SU-DHL-6 (cell line): ENCODE data around the gene OSCP1.

Experiments used
- H2AFZ ChIP-seq: fragments of 200-600 bp; sonication (generic); 2 replicates; pipeline ENCODE4 v1.6.1; 2014; ENCODE audit warnings: low read depth, mild to moderate bottlenecking, moderate library complexity, mixed read lengths, antibody characterized with exemption, low read length; ENCODE audit not compliant: severe bottlenecking
- H3F3A ChIP-seq: fragments of 200-600 bp; shearing (Covaris generic); 2 replicates; pipeline ENCODE4 v1.6.0; 2016; ENCODE audit warnings: antibody characterized with exemption, mild to moderate bottlenecking; ENCODE audit not compliant: insufficient read depth
- H3K27ac ChIP-seq: fragments of 200-600 bp; sonication (generic); 2 replicates; pipeline ENCODE4 v1.5.1; 2016; ENCODE audit warnings: low read depth, mild to moderate bottlenecking, low read length, moderate library complexity, mixed read lengths
- H3K27me3 ChIP-seq: fragments of 200-600 bp; sonication (generic), shearing (Covaris generic); 2 replicates; pipeline ENCODE4 v1.6.0; 2014; ENCODE audit warnings: mild to moderate bottlenecking, low read length
- H3K36me3 ChIP-seq: fragments of 200-600 bp; sonication (generic); 2 replicates; pipeline ENCODE4 v1.6.1; 2014; ENCODE audit warnings: mild to moderate bottlenecking, low read length, mixed read lengths
- H3K4me2 ChIP-seq: fragments of 300-600, 200-600 bp; shearing (Covaris generic), sonication (generic); 2 replicates; pipeline ENCODE4 v1.6.0; 2014; ENCODE audit warnings: low read length, low read depth, mild to moderate bottlenecking; ENCODE audit not compliant: poor library complexity, severe bottlenecking
- H3K4me3 ChIP-seq: fragments of 200-600 bp; sonication (generic); 2 replicates; pipeline ENCODE4 v1.5.1; 2014; ENCODE audit warnings: antibody characterized with exemption, low read length, mild to moderate bottlenecking, mixed read lengths; ENCODE audit not compliant: insufficient read depth, poor library complexity, severe bottlenecking
- H3K79me2 ChIP-seq: fragments of 200-600 bp; sonication (generic); 2 replicates; pipeline ENCODE4 v1.6.1; 2014; ENCODE audit warnings: mild to moderate bottlenecking, low read length, moderate library complexity; ENCODE audit not compliant: insufficient read depth
- H3K9ac ChIP-seq: fragments of 200-600 bp; sonication (generic); 2 replicates; pipeline ENCODE4 v1.7.0; 2014; ENCODE audit warnings: mild to moderate bottlenecking, low read length
- H3K9me2 ChIP-seq: fragments of 200-600 bp; sonication (generic); replicated peaks from 2 replicates; pipeline ENCODE4 v1.6.1; 2014; ENCODE audit warnings: low read length; ENCODE audit not compliant: insufficient read depth
- H3K9me3 ChIP-seq: fragments of 200-600 bp; sonication (generic); 2 replicates; pipeline ENCODE4 v1.6.1; 2014; ENCODE audit warnings: low read length, mixed read lengths; ENCODE audit not compliant: insufficient read depth
- H4K20me1 ChIP-seq: fragments of 200-600 bp; sonication (generic); 2 replicates; pipeline ENCODE4 v1.6.1; 2014; ENCODE audit warnings: low read depth, mild to moderate bottlenecking, antibody characterized with exemption, low read length, moderate library complexity, mixed read lengths
- EZH2phosphoT487 ChIP-seq: fragments of 200-600 bp; sonication (generic), shearing (Covaris generic); conservative IDR thresholded peaks from 2 replicates; pipeline ENCODE4 v1.6.1; 2018; ENCODE audit warnings: mild to moderate bottlenecking, antibody characterized with exemption, low read length, moderate library complexity, mixed read lengths
- TF ChIP-seq, protein P1 (sequence below): fragments of 200-600 bp; sonication (generic); IDR thresholded peaks from one replicate; pipeline ENCODE4 v1.5.1; 2017; ENCODE audit warnings: antibody characterized with exemption, mild to moderate bottlenecking, low read length, moderate library complexity; ENCODE audit not compliant: insufficient read depth, poor library complexity, severe bottlenecking

The OSCP1 gene

GRCh38 chr1:36446746-36447145 is 3.5 kb downstream of the OSCP1 start:
- Histone ChIP-seq H4K20me1 (no peaks in the 10 kb centered on the region), H3K27ac (no peak overlapping the region), H2AFZ (no peak overlapping the region), H3K36me3 (no peaks in the 10 kb centered on the region), H3F3A (peaks cover 3% of the 10 kb centered on the region; the same call in 1 of the 2 replicates), H3K79me2 (no peaks in the 10 kb centered on the region), H3K4me2 (no peak overlapping the region), H3K9ac (no peak overlapping the region), H3K9me3 (no peaks in the 10 kb centered on the region), H3K4me3 (no peak overlapping the region), H3K9me2 (no peaks in the 10 kb centered on the region), H3K27me3 (no peaks in the 10 kb centered on the region; the same call in 1 of the 2 replicates)
- TF ChIP-seq, protein P1, sequence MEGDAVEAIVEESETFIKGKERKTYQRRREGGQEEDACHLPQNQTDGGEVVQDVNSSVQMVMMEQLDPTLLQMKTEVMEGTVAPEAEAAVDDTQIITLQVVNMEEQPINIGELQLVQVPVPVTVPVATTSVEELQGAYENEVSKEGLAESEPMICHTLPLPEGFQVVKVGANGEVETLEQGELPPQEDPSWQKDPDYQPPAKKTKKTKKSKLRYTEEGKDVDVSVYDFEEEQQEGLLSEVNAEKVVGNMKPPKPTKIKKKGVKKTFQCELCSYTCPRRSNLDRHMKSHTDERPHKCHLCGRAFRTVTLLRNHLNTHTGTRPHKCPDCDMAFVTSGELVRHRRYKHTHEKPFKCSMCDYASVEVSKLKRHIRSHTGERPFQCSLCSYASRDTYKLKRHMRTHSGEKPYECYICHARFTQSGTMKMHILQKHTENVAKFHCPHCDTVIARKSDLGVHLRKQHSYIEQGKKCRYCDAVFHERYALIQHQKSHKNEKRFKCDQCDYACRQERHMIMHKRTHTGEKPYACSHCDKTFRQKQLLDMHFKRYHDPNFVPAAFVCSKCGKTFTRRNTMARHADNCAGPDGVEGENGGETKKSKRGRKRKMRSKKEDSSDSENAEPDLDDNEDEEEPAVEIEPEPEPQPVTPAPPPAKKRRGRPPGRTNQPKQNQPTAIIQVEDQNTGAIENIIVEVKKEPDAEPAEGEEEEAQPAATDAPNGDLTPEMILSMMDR: no peak
- no peak for TF ChIP-seq EZH2phosphoT487

DNA sequence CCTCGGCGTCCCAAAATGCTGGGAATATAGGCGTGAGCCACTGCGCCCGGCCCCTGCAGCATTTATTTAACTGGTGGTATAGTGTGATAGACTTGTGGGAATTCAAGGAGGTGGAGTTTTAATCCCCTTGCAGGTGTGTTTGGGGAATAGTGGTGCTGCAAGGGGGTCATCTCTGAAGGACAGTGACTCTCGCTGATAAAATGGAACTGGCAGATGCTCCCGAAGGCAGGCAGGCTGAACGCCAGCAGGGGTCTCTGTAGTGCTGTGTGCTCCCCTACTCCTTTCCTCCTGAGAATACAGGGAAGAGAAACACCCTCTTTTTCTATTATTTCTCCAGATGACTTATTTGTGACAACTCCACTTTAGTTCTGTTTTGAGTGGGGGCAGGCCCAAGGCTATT is 4.0 kb downstream of the OSCP1 start:
- no peaks in the 10 kb centered on the region for H3K9me3 ChIP-seq
- H3K27me3 ChIP-seq: no peaks in the 10 kb centered on the region; the same call in 1 of the 2 replicates
- no peak overlapping the region for H3K9ac ChIP-seq
- TF ChIP-seq EZH2phosphoT487: no peak
- TF ChIP-seq, protein P1: no peak
- H3K9me2 ChIP-seq: no peaks in the 10 kb centered on the region
- no peak overlapping the region for H2AFZ ChIP-seq
- no peaks in the 10 kb centered on the region for H3K79me2 ChIP-seq
- H3F3A ChIP-seq: peaks cover 3% of the 10 kb centered on the region; the same call in 1 of the 2 replicates
- no peaks in the 10 kb centered on the region for H4K20me1 ChIP-seq
- no peak overlapping the region for H3K27ac ChIP-seq
- H3K36me3 ChIP-seq: no peaks in the 10 kb centered on the region
- H3K4me3 ChIP-seq: no peak overlapping the region
- no peak overlapping the region for H3K4me2 ChIP-seq

- Histone ChIP-seq H3K27me3 (no peaks in the 10 kb centered on the region; the same call in 1 of the 2 replicates), H3K9ac (no peak overlapping the region), H3F3A (peaks cover 3% of the 10 kb centered on the region; the same call in 1 of the 2 replicates), H3K27ac (no peak overlapping the region), H3K9me3 (no peaks in the 10 kb centered on the region), H3K79me2 (no peaks in the 10 kb centered on the region), H2AFZ (no peak overlapping the region), H3K36me3 (no peaks in the 10 kb centered on the region), H3K4me3 (no peak overlapping the region), H4K20me1 (no peaks in the 10 kb centered on the region), H3K4me2 (no peak overlapping the region), H3K9me2 (no peaks in the 10 kb centered on the region)
- no peak for TF ChIP-seq EZH2phosphoT487
- TF ChIP-seq, protein P1: no peak
These were observed 7.0 kb downstream of the OSCP1 start for GRCh38 chr1:36443297-36443696.
